K562 (cell line): ENCODE data around the gene VKORC1. TPM values are rescaled to one million over a fixed set of nuclear protein-coding genes. Genes with fewer than 3 reads are reported as not detected.

Experiments used
- ATAC-seq: fragments of 200-7000 bp; cut with Tn5 transposase; 3 replicates; pipeline ENCODE4 v1.9.1; 2020; ENCODE audit warnings: moderate library complexity
- BruUV-seq: library from RNA; stranded (reverse); fragments of 400-500 nt; replicated peaks from 2 replicates; lab custom pipeline; 2021; lab: Mats Ljungman, UMichigan
- CTCF ChIA-PET: fragments of 300-600 bp; formaldehyde crosslinking; extraction: SDS; loops from one replicate; lab custom pipeline; 2021; ENCODE audit warnings: low intra/inter-chr PET ratio; lab: Yijun Ruan, JAX
- POLR2A ChIA-PET: fragments of 300-600, 350-650 bp; sonication (Branson Sonifier 250); formaldehyde crosslinking; extraction: SDS; loops from one replicate; lab custom pipeline; 2021; ENCODE audit warnings: antibody characterized with exemption, inconsistent platforms; lab: Yijun Ruan, JAX
- DNase-seq, 4 experiments: peaks; one replicate each; pipeline versions ENCODE4 v3.0.0 to v3.0.0-alpha.2; 2011 to 2018; ENCODE audit warnings: low spot score in 3 of 4, mixed read lengths in 3 of 4; ENCODE audit errors: extremely low read depth in 1 of 4
- FAIRE-seq: peaks from 2 replicates; lab custom pipeline; 2011; peaks lifted over from hg19 to GRCh38; lab: Jason Lieb, UNC
- H2AFZ ChIP-seq: 2 replicates; pipeline ENCODE4 v1.6.0; 2011; ENCODE audit warnings: low read depth, low read length, control low read depth, inconsistent platforms
- H3K27ac ChIP-seq: fragments of 200-600 bp; 3 replicates; pipeline ENCODE4 v1.8.0; 2011; ENCODE audit warnings: low read depth, mild to moderate bottlenecking, control low read depth, inconsistent platforms, low read length, moderate library complexity, mixed read lengths; ENCODE audit errors: extremely low read depth
- H3K27me3 ChIP-seq, 2 experiments: fragments of 300-600 bp in 1 of 2; 2 replicates in 1 of 2; 3 replicates in 1 of 2; pipeline versions ENCODE4 v1.6.0 to v1.8.0; 2011; ENCODE audit warnings: inconsistent platforms in 2 of 2, low read length in 2 of 2, mild to moderate bottlenecking in 1 of 2, mixed read lengths in 1 of 2, moderate library complexity in 1 of 2; ENCODE audit not compliant: control insufficient read depth in 2 of 2, insufficient read depth in 2 of 2
- H3K36me3 ChIP-seq: fragments of 300-600 bp; 3 replicates; pipeline ENCODE4 v1.8.0; 2011; ENCODE audit warnings: mild to moderate bottlenecking, low read length, inconsistent platforms; ENCODE audit not compliant: control insufficient read depth, insufficient read depth
- H3K4me1 ChIP-seq, 2 experiments: fragments of 200-600 bp in 1 of 2; replicated peaks in 1 of 2; 2 replicates in 1 of 2; 3 replicates in 1 of 2; pipeline versions ENCODE4 v1.5.1 to v1.8.0; 2011; ENCODE audit warnings: inconsistent platforms in 2 of 2, low read length in 2 of 2, mild to moderate bottlenecking in 1 of 2, mixed read lengths in 1 of 2, moderate library complexity in 1 of 2; ENCODE audit not compliant: control insufficient read depth in 2 of 2, insufficient read depth in 2 of 2
- H3K4me2 ChIP-seq: 2 replicates; pipeline ENCODE4 v1.6.1; 2011; ENCODE audit warnings: low read length, control low read depth, inconsistent platforms, mixed read lengths; ENCODE audit not compliant: insufficient read depth
- H3K4me3 ChIP-seq: fragments of 200-600 bp; sonication (generic), shearing (Covaris generic); 2 replicates; pipeline ENCODE4 v1.5.1; 2016; ENCODE audit warnings: control low read depth, inconsistent platforms
- H3K79me2 ChIP-seq: fragments of 200-600 bp; 3 replicates; pipeline ENCODE4 v1.8.0; 2011; ENCODE audit warnings: low read length, inconsistent platforms; ENCODE audit not compliant: control insufficient read depth, insufficient read depth
- H3K9ac ChIP-seq, 2 experiments: 2 replicates each; pipeline versions ENCODE4 v1.6.0 to v1.6.1; 2011; ENCODE audit warnings: low read depth in 2 of 2, low read length in 2 of 2, control low read depth in 1 of 2, inconsistent platforms in 1 of 2, mild to moderate bottlenecking in 1 of 2, mixed read lengths in 1 of 2; ENCODE audit not compliant: insufficient read depth in 1 of 2
- H3K9me1 ChIP-seq: one replicate; pipeline ENCODE4 v1.6.0; 2011; ENCODE audit warnings: inconsistent platforms, mild to moderate bottlenecking, low read length, moderate library complexity; ENCODE audit not compliant: control insufficient read depth, insufficient read depth
- H3K9me3 ChIP-seq: replicated peaks from 2 replicates; pipeline ENCODE4 v1.5.1; 2011; ENCODE audit warnings: low read depth, low read length, inconsistent platforms; ENCODE audit not compliant: control insufficient read depth, insufficient read depth
- H4K20me1 ChIP-seq: replicated peaks from 2 replicates; pipeline ENCODE4 v1.6.1; 2011; ENCODE audit warnings: low read length, inconsistent platforms, mixed read lengths; ENCODE audit not compliant: control insufficient read depth, insufficient read depth
- ATF7 ChIP-seq: fragments of 450-650 bp; IDR thresholded peaks from 2 replicates; pipeline ENCODE4 v1.7.1; 2014; ENCODE audit warnings: mild to moderate bottlenecking, moderate library complexity
- DACH1 ChIP-seq: fragments of 450-650 bp; IDR thresholded peaks from 2 replicates; pipeline ENCODE4 v1.6.1; 2018; ENCODE audit not compliant: partially characterized antibody
- DDX20 ChIP-seq: fragments of 450-650 bp; IDR thresholded peaks from 2 replicates; pipeline ENCODE4 v1.6.1; 2016; ENCODE audit warnings: missing genetic modification characterization, low read depth, mild to moderate bottlenecking, missing compliant biosample characterization, moderate library complexity
- HNRNPK ChIP-seq: fragments of 200-400 bp; formaldehyde crosslinking; IDR thresholded peaks from one replicate; pipeline ENCODE4 v1.6.1; 2018; ENCODE audit warnings: mild to moderate bottlenecking, low read depth, low read length; ENCODE audit not compliant: poor library complexity, severe bottlenecking
- KLF16 ChIP-seq: IDR thresholded peaks from 2 replicates; pipeline ENCODE4 v1.6.1; 2016; ENCODE audit warnings: antibody characterized with exemption
- MCM2 ChIP-seq: fragments of 450-650 bp; IDR thresholded peaks from 2 replicates; pipeline ENCODE4 v1.6.1; 2017; ENCODE audit warnings: low read depth, mild to moderate bottlenecking
- NCOA1 ChIP-seq: fragments of 450-650 bp; IDR thresholded peaks from 2 replicates; pipeline ENCODE4 v1.6.1; 2016; ENCODE audit warnings: low read depth
- POLR2AphosphoS2 ChIP-seq: IDR thresholded peaks from 2 replicates; pipeline ENCODE4 v1.6.1; 2012; ENCODE audit warnings: low read length, improper control_type of control experiment
- RBBP5 ChIP-seq: fragments of 200-600 bp; sonication (generic); IDR thresholded peaks from 2 replicates; pipeline ENCODE4 v1.6.1; 2012; ENCODE audit warnings: borderline replicate concordance, mild to moderate bottlenecking, low read length, control low read depth, inconsistent platforms; ENCODE audit not compliant: insufficient read depth, poor library complexity, severe bottlenecking
- TAF7 ChIP-seq: fragments of 450-650 bp; IDR thresholded peaks from 2 replicates; pipeline ENCODE4 v1.6.1; 2016; ENCODE audit warnings: missing genetic modification characterization, missing compliant biosample characterization
- TEAD1 ChIP-seq, 2 experiments: fragments of 450-650 bp in 1 of 2; sonication (generic) in 1 of 2; formaldehyde crosslinking; IDR thresholded peaks; 2 replicates each; pipeline versions ENCODE4 v1.4.0 to v1.8.0; 2020 to 2022; ENCODE audit warnings: mild to moderate bottlenecking in 2 of 2, missing genetic modification reagents in 1 of 2
- ZNF165 ChIP-seq: fragments of 250-450 bp; sonication (Bioruptor Pico); IDR thresholded peaks from 2 replicates; pipeline ENCODE4 v1.4.0; 2020; ENCODE audit warnings: borderline replicate concordance
- ZNF232 ChIP-seq: sonication (generic); formaldehyde crosslinking; IDR thresholded peaks from 2 replicates; pipeline ENCODE4 v1.8.0; 2022; ENCODE audit warnings: mild to moderate bottlenecking, missing genetic modification reagents
- WGBS: fragments of 100-300 bp; shearing (Covaris generic); methylation state at CpG from one replicate; pipeline ENCODE4 v1.1.6; 2016; ENCODE audit warnings: low coverage, mixed read lengths; ENCODE audit not compliant: insufficient coverage; ENCODE audit errors: missing lambda C conversion rate; 5-methylcytosine and 5-hydroxymethylcytosine counted together
- in situ Hi-C: fragments of 300-500 bp; cut with MboI; formaldehyde crosslinking; loops from 4 replicates; pipeline ENCODE4 v1.15.0; 2018; ENCODE audit warnings: inconsistent platforms, mixed read lengths
- intact Hi-C: fragments of 100-400 bp; cut with micrococcal nuclease; formaldehyde crosslinking; loops from 2 replicates; pipeline ENCODE4 v1.14.2; 2022
- polyA plus RNA-seq, 8 experiments: library from polyadenylated mRNA; depleted of rRNA in 4 of 8; stranded (reverse) in 5 of 8; unstranded in 3 of 8; fragments of >200 nt; fragmentation: Nextera tagmentation in 2 of 8; fragmentation: Illumina TruSeq in 1 of 8; extraction: Ambion mirVana in 2 of 8; extraction: Trizol in 1 of 8; gene quantifications; 2 replicates each; pipeline versions ENCODE4 v1.2.1 to v1.2.3, GENCODE V29; 2011 to 2014; ENCODE audit warnings: inconsistent platforms in 1 of 8, missing spikeins in 1 of 8
- total RNA-seq, 7 experiments: library from RNA; depleted of rRNA in 6 of 7; stranded (reverse); fragments of >200 nt in 6 of 7; fragmentation: Illumina TruSeq in 2 of 7; extraction: Trizol in 2 of 7; gene quantifications; 2 replicates each; pipeline versions ENCODE4 v1.2.1 to v1.2.3, GENCODE V29; 2011 to 2021; ENCODE audit warnings: low replicate concordance in 1 of 7
- TF ChIP-seq, protein P1 (sequence below): fragments of 250-450 bp; sonication (Bioruptor Pico); IDR thresholded peaks from 2 replicates; pipeline ENCODE4 v1.5.0; 2021

Gene VKORC1
- total and polyA plus RNA-seq, 9 of the 15 experiments (the other 6 are each of a cell fraction or from before 2014, with no cell fraction given) = 30.0 to 119 (median 62.1) TPM

GRCh38 chr16:31109622-31110021 is 15.0 kb upstream of the VKORC1 start:
- no peak overlapping the region for H3K27ac ChIP-seq
- no peaks in the 10 kb centered on the region for H3K9me1 ChIP-seq
- intact Hi-C loops = loop anchor here (5.0 kb wide), 1 partner anchor 33 kb away; no protein-coding TSS in a partner anchor
- BruUV-seq = no TSS peak
- in situ Hi-C loops = no loop called here
- H3K4me3 ChIP-seq = no peak overlapping the region
- peaks cover 13% of the 10 kb centered on the region for H3K79me2 ChIP-seq
- TF ChIP-seq ZNF165 (CRISPR knock-in tag) (no peak), RBBP5 (no peak), NCOA1 (no peak), ATF7 (no peak), TEAD1 (CRISPR knock-in tag; IDR thresholded peaks at IDR 0.05) (no peak), DACH1 (no peak), MCM2 (no peak), DDX20 (tag) (no peak), HNRNPK (no peak), TAF7 (tag) (no peak), KLF16 (no peak), ZNF232 (CRISPR knock-in tag) (no peak), POLR2AphosphoS2 (no peak)
- TF ChIP-seq, protein P1, sequence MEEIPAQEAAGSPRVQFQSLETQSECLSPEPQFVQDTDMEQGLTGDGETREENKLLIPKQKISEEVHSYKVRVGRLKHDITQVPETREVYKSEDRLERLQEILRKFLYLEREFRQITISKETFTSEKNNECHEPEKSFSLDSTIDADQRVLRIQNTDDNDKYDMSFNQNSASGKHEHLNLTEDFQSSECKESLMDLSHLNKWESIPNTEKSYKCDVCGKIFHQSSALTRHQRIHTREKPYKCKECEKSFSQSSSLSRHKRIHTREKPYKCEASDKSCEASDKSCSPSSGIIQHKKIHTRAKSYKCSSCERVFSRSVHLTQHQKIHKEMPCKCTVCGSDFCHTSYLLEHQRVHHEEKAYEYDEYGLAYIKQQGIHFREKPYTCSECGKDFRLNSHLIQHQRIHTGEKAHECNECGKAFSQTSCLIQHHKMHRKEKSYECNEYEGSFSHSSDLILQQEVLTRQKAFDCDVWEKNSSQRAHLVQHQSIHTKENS (CRISPR knock-in tag) = no peak
- peaks cover 8 to 36% of the 10 kb centered on the region in 2 experiments for H3K4me1 ChIP-seq
- POLR2A ChIA-PET = interaction anchor here (0.7 kb wide), 1 partner anchor 8 kb away, joined by 3 read pairs; the partner anchor contains the start of gene KAT8
- H3K4me2 ChIP-seq = no peak overlapping the region
- DNase-seq (no peak), FAIRE-seq (no peak), ATAC-seq (no peak)
- 85% methylated on average over 11 of the region's 12 CpGs for WGBS
- peaks cover 46% of the 10 kb centered on the region; the same call in 2 of the 3 replicates for H3K36me3 ChIP-seq
- H3K9me3 ChIP-seq = no peaks in the 10 kb centered on the region
- no peaks in the 10 kb centered on the region; the same call in 1 of the 2 replicates for H4K20me1 ChIP-seq
- peak overlapping the region in 1 of 2 experiments; percentile 36; a peak in 2 of 4 replicates for H3K9ac ChIP-seq
- CTCF ChIA-PET = no interaction called here
- H3K27me3 ChIP-seq = no peaks in the 10 kb centered on the region
- H2AFZ ChIP-seq = no peak overlapping the region
